GM21515 (cell line): ENCODE results near the gene PRKACA.

Source experiments
- ATAC-seq: cut with Tn5 transposase; IDR thresholded peaks from one replicate; pipeline ENCODE4 v1.9.1; 2021; ENCODE audit not compliant: unreplicated experiment

Gene PRKACA

GRCh38 chr19:14096272-14096992 lies 21.1 kb downstream of the PRKACA start:
- ATAC-seq, result no peak

DNA sequence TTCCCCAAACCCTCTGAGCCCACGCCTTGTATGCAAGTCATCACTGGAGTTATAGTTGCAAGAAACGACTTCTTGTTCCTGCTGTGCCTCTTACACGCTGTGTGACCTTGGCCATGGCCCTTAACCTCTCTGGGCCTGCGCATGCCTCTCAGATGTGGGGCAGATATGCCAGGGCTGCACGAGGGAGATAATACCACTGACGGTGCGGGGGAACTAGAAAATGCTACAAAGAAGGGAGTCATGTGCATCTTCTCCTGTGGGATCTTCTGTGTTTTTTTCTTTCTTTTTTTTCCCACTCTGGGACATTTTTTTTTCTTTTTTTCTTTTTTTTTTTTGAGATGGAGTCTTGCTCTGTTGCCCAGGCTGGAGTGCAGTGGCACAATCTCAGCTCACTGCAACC lies 22.7 kb downstream of the PRKACA start:
- ATAC-seq, result no peak

- no peak for ATAC-seq
These were observed 24.3 kb downstream of the PRKACA start for GRCh38 chr19:14093117-14093823.

DNA sequence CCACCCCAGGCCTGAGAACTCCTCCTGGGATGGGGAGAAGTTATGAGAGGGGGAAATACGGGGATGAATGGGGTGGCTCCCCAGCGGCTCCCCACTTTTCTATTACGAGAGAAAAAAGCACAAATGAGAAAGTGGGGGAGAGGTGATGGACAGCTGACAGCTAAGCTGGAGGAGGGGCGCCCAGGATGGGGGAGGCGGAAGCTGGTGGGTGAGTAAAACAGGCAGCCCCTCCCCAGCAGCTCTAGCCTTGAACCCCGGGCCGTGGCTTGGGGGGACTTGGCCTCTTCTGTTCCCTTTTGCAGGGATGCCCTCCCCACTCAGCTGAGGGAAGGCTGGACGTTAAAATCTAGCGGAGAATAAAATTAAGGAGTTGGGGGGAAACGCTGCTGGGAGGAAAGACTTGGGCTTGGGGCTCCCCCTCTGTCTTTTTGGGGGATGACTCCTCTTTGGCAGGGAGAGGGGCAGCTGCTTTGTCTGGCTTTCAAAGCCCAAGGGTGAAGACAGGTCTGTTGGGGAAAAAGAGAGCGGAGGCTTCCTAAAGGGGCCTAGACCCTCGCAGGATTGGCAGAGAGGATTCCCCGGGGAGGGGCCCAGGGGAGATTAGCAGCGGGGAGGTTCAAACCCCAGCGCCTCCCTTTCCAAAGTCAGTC lies 25.6 kb downstream of the PRKACA start:
- ATAC-seq, result peak; percentile 4

DNA sequence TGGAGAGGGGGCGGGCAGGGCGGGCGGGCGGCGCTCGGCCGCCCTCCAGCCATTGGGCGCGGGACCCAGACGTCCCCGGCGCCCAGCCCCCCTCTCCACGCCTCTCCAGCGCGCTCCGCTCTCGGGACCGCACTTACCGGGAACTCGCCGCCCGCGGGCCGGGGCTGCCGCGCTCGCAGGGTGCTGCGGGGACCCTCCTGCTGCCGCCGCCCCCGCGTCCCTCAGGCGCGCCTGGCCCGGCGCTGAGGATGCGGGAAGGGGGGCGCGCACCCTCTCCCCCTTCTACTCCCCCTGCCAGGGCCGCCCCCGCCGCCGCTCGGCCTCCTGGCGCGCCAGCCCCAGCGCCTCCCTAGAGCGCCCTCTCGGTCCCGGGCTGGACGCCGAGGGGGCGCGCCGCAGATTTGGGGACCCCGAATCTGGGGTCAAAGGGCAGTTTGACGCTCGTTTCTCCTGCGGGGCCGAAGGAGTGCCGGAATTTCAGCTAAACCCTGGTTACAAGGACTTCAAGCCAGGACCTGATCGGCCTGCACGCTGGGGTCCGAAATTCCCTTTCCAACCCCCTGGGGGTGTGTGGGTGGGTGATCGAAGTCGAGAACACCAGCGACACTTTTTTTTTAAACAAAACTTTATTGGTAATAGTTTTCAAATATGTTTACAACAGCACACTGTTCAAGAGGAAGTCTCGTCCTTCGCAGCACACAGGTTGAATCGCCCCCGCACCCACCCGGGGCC lies 26.3 kb downstream of the PRKACA start:
- ATAC-seq, result peak; percentile 41

GRCh38 chr19:14090509-14091080 lies 27.0 kb downstream of the PRKACA start, which contains the start of gene SAMD1:
Gene SAMD1 (minus strand): TSS chr19:14090751.
- peak; percentile 35 for ATAC-seq

- ATAC-seq, result no peak
These were observed 27.7 kb downstream of the PRKACA start for GRCh38 chr19:14089662-14090508.

- ATAC-seq, result no peak
These were observed 28.2 kb downstream of the PRKACA start for GRCh38 chr19:14089412-14089661.

DNA sequence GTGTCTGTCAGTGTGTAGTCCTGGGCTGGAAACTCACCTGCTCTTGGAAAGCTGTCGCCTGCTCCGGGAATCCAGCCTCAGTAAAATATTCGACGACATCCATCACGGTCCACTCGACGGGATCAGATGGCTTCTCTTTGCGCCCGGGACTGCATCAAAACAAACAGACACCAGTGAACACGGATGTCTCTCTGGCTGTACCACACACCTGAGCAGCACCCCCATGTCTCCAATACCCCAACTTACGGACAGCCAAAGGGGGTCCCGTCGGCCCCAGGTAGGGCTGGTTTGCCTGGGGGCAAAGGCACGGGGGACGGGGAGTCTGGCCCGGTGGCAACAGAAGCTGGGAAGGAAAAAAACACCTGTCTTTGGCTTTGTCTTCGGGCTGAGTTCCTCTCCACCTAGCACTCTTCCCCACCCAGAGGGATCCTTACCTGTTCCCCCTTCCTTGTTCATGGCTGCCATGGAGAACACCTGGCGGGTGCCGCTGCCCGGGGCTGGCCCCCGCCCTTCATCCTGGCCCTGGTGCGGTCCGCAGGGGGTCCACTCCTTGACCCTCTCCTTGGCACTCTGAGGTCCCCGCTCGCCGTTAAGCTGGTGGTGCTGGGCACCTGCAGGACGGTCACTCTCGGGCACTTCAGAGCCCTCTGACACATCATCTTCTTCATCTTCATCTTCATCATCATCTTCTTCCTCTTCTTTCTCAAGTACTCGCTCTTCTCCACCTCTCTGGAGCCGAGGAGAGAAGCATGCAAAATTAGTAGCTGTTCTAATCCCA lies 28.7 kb downstream of the PRKACA start:
- no peak for ATAC-seq

GRCh38 chr19:14086098-14086497 lies 31.5 kb downstream of the PRKACA start:
- no peak for ATAC-seq

DNA sequence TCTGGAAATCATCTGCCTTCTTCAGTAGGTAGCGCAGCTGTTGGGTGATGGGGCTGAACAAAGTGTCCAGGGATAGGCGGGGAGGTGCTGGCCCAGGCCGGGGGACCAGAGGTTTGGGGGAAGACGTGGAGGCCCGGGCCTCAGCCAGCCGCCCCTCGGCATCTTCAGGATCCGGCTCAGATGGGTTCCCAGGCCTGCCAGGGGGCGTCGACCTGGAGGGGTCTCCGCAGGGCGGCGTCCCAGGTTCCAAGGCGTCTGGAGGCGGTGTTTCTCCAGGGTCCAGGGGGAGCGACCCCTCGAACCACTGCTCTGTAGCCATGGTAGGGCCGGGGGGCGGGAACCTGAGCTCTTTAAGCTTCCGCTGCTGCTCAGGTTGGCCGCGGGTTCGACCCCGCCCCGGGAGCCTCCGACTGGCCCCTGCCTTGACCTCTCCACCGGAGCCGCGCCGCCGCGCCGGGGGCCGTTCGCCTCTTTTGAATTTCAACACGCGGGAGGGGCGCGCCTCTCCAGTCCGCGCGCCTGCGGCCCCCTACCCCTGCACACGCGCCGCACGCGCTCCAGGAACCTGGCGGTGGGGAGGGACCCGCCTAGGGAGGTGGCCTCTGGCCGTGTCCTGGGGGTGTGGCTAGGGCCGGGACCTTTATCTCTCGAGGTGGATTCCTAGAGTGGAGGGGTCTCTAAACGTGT lies 32.1 kb downstream of the PRKACA start, which contains the start of gene C19orf67:
TSS of gene C19orf67 (minus strand) at position 475 of the 687 bp plus-strand sequence. CDS start at position 319, 156 bp downstream.
- no peak for ATAC-seq

DNA sequence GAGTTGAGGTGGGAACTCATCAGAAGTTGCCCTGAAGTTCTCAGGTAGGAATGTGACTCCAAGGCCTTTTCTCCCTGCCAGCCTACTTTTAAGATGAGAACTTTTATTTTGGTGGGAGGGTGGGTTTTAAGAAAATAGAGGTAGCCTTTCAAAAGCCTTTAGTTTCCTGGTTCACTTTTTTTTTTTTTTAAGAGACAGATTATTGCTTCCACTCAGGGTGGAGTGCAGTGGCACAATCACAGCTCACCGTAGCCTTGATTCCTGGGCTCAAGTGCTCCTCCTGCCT lies 34.9 kb downstream of the PRKACA start:
- no peak for ATAC-seq

GRCh38 chr19:14081797-14082674 lies 35.5 kb downstream of the PRKACA start:
- ATAC-seq, result peak; percentile 9

GRCh38 chr19:14080887-14081796 lies 36.4 kb downstream of the PRKACA start:
- ATAC-seq, result peak; percentile 75

- no peak for ATAC-seq
These were observed 39.2 kb downstream of the PRKACA start for GRCh38 chr19:14078411-14078810.

GRCh38 chr19:14073925-14074838 lies 43.4 kb downstream of the PRKACA start:
- ATAC-seq, result no peak
